ENCODE data around the gene TUBA3D.
"Not testable (repeated sequence)": the region's sequence is repeated elsewhere in the genome, so short reads cannot be mapped to it uniquely, and the experiment has no call there.

The TUBA3D gene

GRCh38 chr2:131475831-131476230, at the start of gene TUBA3D:
TUBA3D (plus strand) TSS chr2:131476119; CDS start chr2:131476200, 81 bp downstream.
- H3K4me3 ChIP-seq (ENCODE audit: low read length), result no peak within 1 kb of the TSS
- no peak for DNase-seq (ENCODE audit: low read depth)
- no peak for TF ChIP-seq CTCF (conservative IDR thresholded peaks at IDR 0.05; ENCODE audit: low read depth, low read length)

- no peak for DNase-seq (ENCODE audit: low read depth)
- no peak overlapping the region for H3K4me3 ChIP-seq (ENCODE audit: low read length)
- no peak for TF ChIP-seq CTCF (conservative IDR thresholded peaks at IDR 0.05; ENCODE audit: low read depth, low read length)
These were observed 49.2 kb upstream of the TUBA3D start for GRCh38 chr2:131426727-131427126.

GRCh38 chr2:131431336-131431735, 44.6 kb upstream of the TUBA3D start:
- H3K4me3 ChIP-seq (ENCODE audit: low read length), result no peak overlapping the region
- TF ChIP-seq CTCF (conservative IDR thresholded peaks at IDR 0.05; ENCODE audit: low read depth, low read length), result no peak
- peak; percentile 18 for DNase-seq (ENCODE audit: low read depth)

GRCh38 chr2:131440742-131441468, 35.0 kb upstream of the TUBA3D start:
- DNase-seq (ENCODE audit: low read depth); H3K4me3 ChIP-seq (ENCODE audit: low read length): not testable (repeated sequence)

GRCh38 chr2:131444736-131445514, 31.0 kb upstream of the TUBA3D start:
- DNase-seq (ENCODE audit: low read depth); H3K4me3 ChIP-seq (ENCODE audit: low read length): not testable (repeated sequence)

GRCh38 chr2:131445515-131445797, 30.5 kb upstream of the TUBA3D start:
- DNase-seq (ENCODE audit: low read depth); H3K4me3 ChIP-seq (ENCODE audit: low read length): not testable (repeated sequence)

GRCh38 chr2:131445896-131446295, 30.0 kb upstream of the TUBA3D start:
- TF ChIP-seq CTCF (conservative IDR thresholded peaks at IDR 0.05; ENCODE audit: low read depth, low read length), result no peak
- no peak overlapping the region for H3K4me3 ChIP-seq (ENCODE audit: low read length)
- DNase-seq (ENCODE audit: low read depth), result no peak

GRCh38 chr2:131447981-131448380, 27.9 kb upstream of the TUBA3D start:
- not testable (repeated sequence) for H3K4me3 ChIP-seq (ENCODE audit: low read length); DNase-seq (ENCODE audit: low read depth)

GRCh38 chr2:131451265-131451949, 24.5 kb upstream of the TUBA3D start:
- H3K4me3 ChIP-seq (ENCODE audit: low read length); DNase-seq (ENCODE audit: low read depth): not testable (repeated sequence)

- not testable (repeated sequence) for DNase-seq (ENCODE audit: low read depth)
These were observed 21.0 kb upstream of the TUBA3D start for GRCh38 chr2:131454914-131455313.

GRCh38 chr2:131467722-131468121, 8.2 kb upstream of the TUBA3D start:
- peak; percentile 21 for DNase-seq (ENCODE audit: low read depth)
- not testable (repeated sequence) for H3K4me3 ChIP-seq (ENCODE audit: low read length)

More at GRCh38 chr2:131454914-131455313, 21.0 kb upstream of the TUBA3D start:
- not testable (repeated sequence) for H3K4me3 ChIP-seq (ENCODE audit: low read length)

GRCh38 chr2:131470944-131471343, 5.0 kb upstream of the TUBA3D start:
- not testable (repeated sequence) for DNase-seq (ENCODE audit: low read depth)

GRCh38 chr2:131471624-131472023, 4.3 kb upstream of the TUBA3D start:
- H3K4me3 ChIP-seq (ENCODE audit: low read length); DNase-seq (ENCODE audit: low read depth): not testable (repeated sequence)

More at GRCh38 chr2:131470944-131471343, 5.0 kb upstream of the TUBA3D start:
- H3K4me3 ChIP-seq (ENCODE audit: low read length), result not testable (repeated sequence)

- not testable (repeated sequence) for H3K4me3 ChIP-seq (ENCODE audit: low read length); DNase-seq (ENCODE audit: low read depth)
These were observed 2.7 kb upstream of the TUBA3D start for GRCh38 chr2:131473266-131473665.
